Duodenal mucosa (tissue), 2 donors: ENCODE data around the gene MAN1C1.

Experiments used
- H3K27ac ChIP-seq: one replicate; pipeline ENCODE4 v1.7.0; 2013; ENCODE audit warnings: low read depth, low read length
- H3K27me3 ChIP-seq, 2 donors: one replicate each; pipeline ENCODE4 v1.7.0; 2013; ENCODE audit warnings: low read length in 2 of 2, control low read depth in 1 of 2; ENCODE audit not compliant: insufficient read depth in 2 of 2, control insufficient read depth in 1 of 2
- H3K36me3 ChIP-seq, 2 donors: one replicate each; pipeline ENCODE4 v1.7.0; 2013; ENCODE audit warnings: low read length in 2 of 2, control low read depth in 1 of 2; ENCODE audit not compliant: insufficient read depth in 2 of 2, control insufficient read depth in 1 of 2
- H3K4me1 ChIP-seq, 2 donors: one replicate each; pipeline ENCODE4 v1.7.0; 2013; ENCODE audit warnings: low read length in 2 of 2, control low read depth in 1 of 2; ENCODE audit not compliant: insufficient read depth in 2 of 2, control insufficient read depth in 1 of 2
- H3K4me3 ChIP-seq, 2 donors: one replicate each; pipeline ENCODE4 v1.7.0; 2013; ENCODE audit warnings: low read length in 2 of 2, low read depth in 1 of 2
- H3K9ac ChIP-seq, 2 donors: one replicate each; pipeline ENCODE4 v1.7.0; 2013; ENCODE audit warnings: low read length in 2 of 2, low read depth in 1 of 2
- H3K9me3 ChIP-seq, 2 donors: one replicate each; pipeline ENCODE4 v1.7.0; 2013; ENCODE audit warnings: low read length in 2 of 2, control low read depth in 1 of 2; ENCODE audit not compliant: control insufficient read depth in 1 of 2

Gene MAN1C1

GRCh38 chr1:25687221-25688017, 70.8 kb downstream of the MAN1C1 start:
- Histone ChIP-seq H3K4me1 (peaks cover 4 to 8% of the 10 kb centered on the region in 2 donors), H3K27ac (no peak overlapping the region), H3K9me3 (no peaks in the 10 kb centered on the region), H3K4me3 (no peak overlapping the region), H3K9ac (no peak overlapping the region), H3K27me3 (no peaks in the 10 kb centered on the region), H3K36me3 (no peaks in the 10 kb centered on the region)

- no peak overlapping the region for H3K4me3 ChIP-seq
- H3K4me1 ChIP-seq = peaks cover 4 to 8% of the 10 kb centered on the region in 2 donors
- no peak overlapping the region for H3K27ac ChIP-seq
- H3K36me3 ChIP-seq = no peaks in the 10 kb centered on the region
- H3K9me3 ChIP-seq = no peaks in the 10 kb centered on the region
- H3K27me3 ChIP-seq = no peaks in the 10 kb centered on the region
- no peak overlapping the region for H3K9ac ChIP-seq
Observed at GRCh38 chr1:25688390-25689119, 72.0 kb downstream of the MAN1C1 start.

DNA sequence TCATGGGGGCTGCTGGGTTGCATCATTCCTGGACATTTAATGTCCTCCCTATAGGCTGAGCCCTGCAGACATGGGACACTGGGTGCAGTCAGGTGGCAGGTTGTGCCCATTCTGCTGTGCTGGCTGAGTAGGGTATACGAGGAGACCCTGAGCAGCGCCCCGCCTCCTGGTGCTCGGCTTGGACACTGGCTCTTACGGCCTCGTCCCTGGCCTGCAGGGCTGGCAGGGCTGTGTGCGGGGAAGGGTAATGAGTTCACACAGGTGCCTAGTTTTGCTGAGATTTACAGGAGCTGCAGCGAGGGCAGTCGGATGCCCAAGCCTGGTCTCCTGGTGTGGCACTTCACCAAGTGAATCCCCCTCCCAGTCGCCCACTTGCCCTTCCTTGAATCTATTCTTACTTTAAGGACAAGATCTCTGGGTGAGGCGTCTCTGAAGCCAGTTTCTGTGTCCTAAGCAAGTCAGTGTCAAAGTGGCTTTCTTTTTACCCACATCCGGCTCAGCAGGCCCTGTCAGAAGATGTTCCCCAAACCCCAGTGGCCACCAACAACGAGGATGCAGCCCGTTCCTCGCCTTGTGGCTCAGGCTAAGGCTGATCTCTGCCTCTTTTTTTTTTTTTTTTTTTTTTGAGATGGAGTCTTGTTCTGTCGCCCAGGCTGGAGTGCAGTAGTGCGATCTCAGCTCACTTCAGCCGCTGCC, 73.2 kb downstream of the MAN1C1 start:
- Histone ChIP-seq H3K9me3 (no peaks in the 10 kb centered on the region), H3K36me3 (no peaks in the 10 kb centered on the region), H3K27ac (no peak overlapping the region), H3K9ac (no peak overlapping the region), H3K4me1 (peaks cover 4 to 12% of the 10 kb centered on the region in 2 donors), H3K27me3 (no peaks in the 10 kb centered on the region), H3K4me3 (no peak overlapping the region)

DNA sequence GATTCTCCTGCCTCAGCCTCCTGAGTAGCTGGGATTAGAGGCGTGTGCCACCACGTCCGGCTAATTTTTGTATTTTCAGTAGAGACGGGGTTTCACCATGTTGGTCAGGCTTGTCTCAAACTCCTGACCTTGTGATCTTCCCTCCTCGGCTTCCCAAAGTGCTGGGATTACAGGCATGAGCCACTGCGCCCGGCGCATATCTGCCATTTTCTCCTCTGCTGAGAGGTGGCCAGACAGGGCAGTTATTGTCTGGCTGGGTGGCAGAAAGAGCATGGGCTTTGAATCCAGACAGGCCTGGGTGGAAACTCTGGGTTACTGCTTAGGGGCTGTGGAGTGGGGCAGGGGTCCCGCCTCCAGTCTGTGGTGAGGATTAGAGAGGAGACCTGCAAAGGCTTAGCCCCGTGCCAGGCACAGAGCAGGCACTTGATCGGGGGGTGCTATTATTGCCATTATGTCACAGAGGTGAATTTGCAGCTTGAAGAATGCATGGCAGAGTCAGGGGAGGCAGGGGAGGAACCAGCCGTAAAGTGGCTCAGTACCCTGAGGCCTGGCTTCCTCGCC, 73.9 kb downstream of the MAN1C1 start:
- H3K4me1 ChIP-seq = peaks cover 8 to 12% of the 10 kb centered on the region in 2 donors
- no peak overlapping the region for H3K9ac ChIP-seq
- no peaks in the 10 kb centered on the region for H3K36me3 ChIP-seq
- H3K9me3 ChIP-seq = no peaks in the 10 kb centered on the region
- H3K4me3 ChIP-seq = no peak overlapping the region
- H3K27me3 ChIP-seq = no peaks in the 10 kb centered on the region
- H3K27ac ChIP-seq = no peak overlapping the region

GRCh38 chr1:25691211-25691610, 74.6 kb downstream of the MAN1C1 start:
- H3K4me3 ChIP-seq = no peak overlapping the region
- no peaks in the 10 kb centered on the region for H3K36me3 ChIP-seq
- H3K9ac ChIP-seq = no peak overlapping the region
- no peaks in the 10 kb centered on the region for H3K9me3 ChIP-seq
- peaks cover 11 to 12% of the 10 kb centered on the region in 2 donors for H3K4me1 ChIP-seq
- H3K27ac ChIP-seq = no peak overlapping the region
- H3K27me3 ChIP-seq = no peaks in the 10 kb centered on the region

- Histone ChIP-seq H3K4me3 (no peak overlapping the region), H3K36me3 (no peaks in the 10 kb centered on the region), H3K27me3 (no peaks in the 10 kb centered on the region), H3K9ac (no peak overlapping the region), H3K27ac (no peak overlapping the region), H3K9me3 (no peaks in the 10 kb centered on the region), H3K4me1 (peaks cover 11 to 12% of the 10 kb centered on the region in 2 donors)
Observed at GRCh38 chr1:25692560-25692959, 76.0 kb downstream of the MAN1C1 start.

DNA sequence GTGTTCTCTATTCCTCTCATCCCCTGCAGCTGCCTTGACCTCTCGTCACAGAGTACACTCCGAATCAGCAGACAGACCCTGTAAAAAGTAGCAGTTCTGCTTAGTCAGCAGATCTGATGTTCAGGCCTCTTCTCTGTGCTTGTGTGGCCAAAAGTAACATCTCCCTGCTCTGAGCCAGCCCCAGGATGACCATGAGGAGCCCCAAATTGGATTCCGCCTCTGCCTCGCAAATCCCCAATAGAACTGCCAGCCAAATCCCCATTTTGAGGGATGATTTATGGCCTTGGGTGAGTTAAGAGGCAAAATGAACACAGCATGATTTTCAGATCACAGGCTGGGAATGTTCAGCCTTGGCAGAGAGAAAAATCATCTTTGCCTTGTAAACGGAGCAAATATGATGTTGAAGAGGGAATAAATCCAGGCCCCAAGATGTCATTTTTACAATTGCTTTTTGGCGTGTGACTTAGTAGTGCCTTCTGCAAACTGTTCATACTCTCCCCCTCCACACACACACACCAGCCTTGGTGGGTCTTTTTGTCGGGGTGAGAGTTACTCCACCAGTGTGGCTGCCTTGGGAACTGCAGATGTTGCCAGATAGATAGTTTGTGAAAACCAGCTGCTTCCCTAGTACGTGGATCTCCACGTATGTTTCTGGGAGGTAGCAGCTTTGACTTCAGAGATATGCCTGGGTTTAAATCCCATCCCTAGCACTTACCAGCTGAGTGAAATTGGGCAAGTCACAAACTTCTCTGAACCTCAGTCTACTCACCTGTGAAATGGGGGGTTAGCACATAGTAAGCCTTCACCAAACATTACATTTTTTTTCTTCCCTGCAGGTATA, 77.8 kb downstream of the MAN1C1 start:
- H3K36me3 ChIP-seq = no peaks in the 10 kb centered on the region
- no peaks in the 10 kb centered on the region for H3K9me3 ChIP-seq
- no peaks in the 10 kb centered on the region for H3K27me3 ChIP-seq
- peak overlapping the region; percentile 48 for H3K27ac ChIP-seq
- peaks cover 5 to 8% of the 10 kb centered on the region in 2 donors for H3K4me1 ChIP-seq
- H3K9ac ChIP-seq = no peak overlapping the region
- H3K4me3 ChIP-seq = no peak overlapping the region

- no peaks in the 10 kb centered on the region for H3K27me3 ChIP-seq
- no peak overlapping the region for H3K9ac ChIP-seq
- peaks cover 10 to 11% of the 10 kb centered on the region in 2 donors for H3K4me1 ChIP-seq
- no peaks in the 10 kb centered on the region for H3K36me3 ChIP-seq
- no peak overlapping the region for H3K4me3 ChIP-seq
- H3K27ac ChIP-seq = peak overlapping the region; percentile 55
- no peaks in the 10 kb centered on the region for H3K9me3 ChIP-seq
Observed at GRCh38 chr1:25695090-25695770, 78.6 kb downstream of the MAN1C1 start.

GRCh38 chr1:25695771-25696311, 79.2 kb downstream of the MAN1C1 start:
- no peaks in the 10 kb centered on the region for H3K36me3 ChIP-seq
- no peaks in the 10 kb centered on the region for H3K27me3 ChIP-seq
- no peaks in the 10 kb centered on the region for H3K9me3 ChIP-seq
- H3K27ac ChIP-seq = peak overlapping the region; percentile 55
- peaks cover 10 to 11% of the 10 kb centered on the region in 2 donors for H3K4me1 ChIP-seq
- H3K4me3 ChIP-seq = no peak overlapping the region
- no peak overlapping the region for H3K9ac ChIP-seq
